Tibial nerve (tissue), 3 donors: Measurements from ENCODE around the gene CYP11A1.

Experiments used
- CTCF ChIP-seq, 5 experiments: fragments of 200-600 bp in 3 of 5; fragments of 450-650 bp in 2 of 5; sonication (generic) in 3 of 5; IDR thresholded peaks; one replicate each; pipeline ENCODE4 v1.5.1; 2016 to 2019; ENCODE audit warnings: antibody characterized with exemption in 5 of 5, mild to moderate bottlenecking in 3 of 5, moderate library complexity in 2 of 5
- POLR2A ChIP-seq, 2 donors: fragments of 450-650 bp; IDR thresholded peaks; one replicate each; pipeline ENCODE4 v1.6.1; 2017; ENCODE audit warnings: antibody characterized with exemption in 2 of 2, mild to moderate bottlenecking in 2 of 2, moderate library complexity in 2 of 2

DNA sequence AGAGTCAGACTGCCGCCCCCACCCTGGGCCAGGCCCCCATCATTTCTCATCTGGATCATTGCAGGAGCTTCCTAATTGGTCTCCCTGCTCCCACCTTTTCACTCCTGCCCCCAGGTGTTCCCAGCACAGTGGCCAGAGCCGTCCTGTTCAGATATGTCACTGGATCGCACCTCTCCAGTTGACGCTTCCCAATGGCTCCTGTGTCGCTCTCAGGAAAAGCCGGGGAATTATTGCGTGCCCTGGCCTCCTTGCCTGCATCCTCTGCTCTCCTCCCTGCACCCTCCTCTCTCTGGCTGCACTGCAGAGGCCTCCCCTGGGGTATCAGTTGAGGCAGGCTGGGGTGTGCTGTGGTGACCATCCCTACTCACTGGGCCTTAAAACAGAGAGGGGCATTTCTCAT, 25.5 kb upstream of the CYP11A1 start:
- TF ChIP-seq CTCF (IDR thresholded peaks at IDR 0.05) (no peak), POLR2A (IDR thresholded peaks at IDR 0.05) (no peak)
